Thyroid gland (tissue), 4 donors: ENCODE data around the gene TFCP2L1.

Source experiments
- POLR2A ChIP-seq, 2 donors: fragments of 450-650 bp; IDR thresholded peaks; one replicate each; pipeline ENCODE4 v1.6.1; 2017; ENCODE audit warnings: antibody characterized with exemption in 2 of 2, mild to moderate bottlenecking in 2 of 2, moderate library complexity in 1 of 2
- TF ChIP-seq, protein P1 (sequence below), 6 experiments: fragments of 200-600 bp in 3 of 6; fragments of 450-650 bp in 3 of 6; sonication (generic) in 3 of 6; IDR thresholded peaks; one replicate each; pipeline ENCODE4 v1.5.1; 2016 to 2019; ENCODE audit warnings: antibody characterized with exemption in 6 of 6, mild to moderate bottlenecking in 2 of 6, inconsistent platforms in 1 of 6, moderate library complexity in 1 of 6

DNA sequence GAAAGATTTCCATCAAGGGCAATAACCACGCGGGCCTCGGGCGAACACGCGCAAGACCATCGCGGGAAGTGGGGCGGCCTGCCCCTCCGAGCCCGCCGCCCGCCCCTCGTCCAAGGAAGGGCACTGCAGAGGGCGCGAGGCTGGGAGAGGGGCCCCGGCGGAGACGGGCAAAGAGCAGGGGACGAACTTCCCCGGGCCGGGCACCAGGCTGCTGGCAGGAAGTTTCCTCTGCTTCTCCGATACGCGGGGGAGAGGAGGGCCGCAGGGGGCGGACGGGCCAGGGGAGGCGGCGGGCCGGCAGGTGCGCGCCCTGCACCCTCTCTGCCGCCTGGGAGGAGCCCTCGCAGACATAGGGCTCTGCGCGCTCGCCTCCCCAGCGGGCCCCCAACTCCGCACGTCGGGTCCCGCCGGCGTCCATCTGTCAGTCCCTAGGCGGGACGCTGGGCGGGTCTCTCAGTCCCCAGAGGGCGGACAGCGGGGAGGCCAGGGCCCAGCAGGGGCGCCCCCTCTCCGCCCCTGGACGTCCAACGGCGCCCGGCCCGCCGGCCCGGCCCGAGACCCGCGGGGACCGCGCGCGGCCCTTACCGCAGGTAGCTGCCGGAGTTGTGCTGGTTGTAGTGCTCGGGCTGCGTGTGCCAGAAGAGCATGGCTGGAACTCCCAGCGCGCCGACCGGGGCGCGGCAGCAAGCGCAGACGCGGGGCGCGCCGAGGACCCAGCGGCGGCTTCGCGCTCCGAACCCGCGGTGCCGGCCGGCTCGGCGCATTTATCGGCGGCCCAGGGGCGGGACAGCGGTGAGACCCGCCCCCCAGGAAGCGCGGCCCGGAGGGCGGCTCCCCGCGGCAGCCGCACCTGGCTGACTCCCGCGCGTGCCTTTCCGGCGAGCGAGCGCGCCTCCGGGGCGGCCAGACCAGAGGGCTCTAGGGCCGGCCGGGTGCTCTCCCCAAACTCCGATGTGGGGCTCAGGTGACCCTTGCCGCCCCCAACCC lies at the start of gene TFCP2L1:
- TF ChIP-seq POLR2A (IDR thresholded peaks at IDR 0.05), result peak; percentile 97 to 100
- TF ChIP-seq, protein P1, sequence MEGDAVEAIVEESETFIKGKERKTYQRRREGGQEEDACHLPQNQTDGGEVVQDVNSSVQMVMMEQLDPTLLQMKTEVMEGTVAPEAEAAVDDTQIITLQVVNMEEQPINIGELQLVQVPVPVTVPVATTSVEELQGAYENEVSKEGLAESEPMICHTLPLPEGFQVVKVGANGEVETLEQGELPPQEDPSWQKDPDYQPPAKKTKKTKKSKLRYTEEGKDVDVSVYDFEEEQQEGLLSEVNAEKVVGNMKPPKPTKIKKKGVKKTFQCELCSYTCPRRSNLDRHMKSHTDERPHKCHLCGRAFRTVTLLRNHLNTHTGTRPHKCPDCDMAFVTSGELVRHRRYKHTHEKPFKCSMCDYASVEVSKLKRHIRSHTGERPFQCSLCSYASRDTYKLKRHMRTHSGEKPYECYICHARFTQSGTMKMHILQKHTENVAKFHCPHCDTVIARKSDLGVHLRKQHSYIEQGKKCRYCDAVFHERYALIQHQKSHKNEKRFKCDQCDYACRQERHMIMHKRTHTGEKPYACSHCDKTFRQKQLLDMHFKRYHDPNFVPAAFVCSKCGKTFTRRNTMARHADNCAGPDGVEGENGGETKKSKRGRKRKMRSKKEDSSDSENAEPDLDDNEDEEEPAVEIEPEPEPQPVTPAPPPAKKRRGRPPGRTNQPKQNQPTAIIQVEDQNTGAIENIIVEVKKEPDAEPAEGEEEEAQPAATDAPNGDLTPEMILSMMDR (IDR thresholded peaks at IDR 0.05), result peak in 1 of 6 experiments; percentile 5
